Stimulated activated CD8-positive, alpha-beta memory T cell treated with anti-CD3 and anti-CD28 coated beads, Interleukin-15, amount 100 ng/mL, for 48 hours (primary cell): Measurements from ENCODE around the gene KHDC1.
"Not testable (repeated sequence)": the region's sequence is repeated elsewhere in the genome, so short reads cannot be mapped to it uniquely, and the experiment has no call there.

Source experiments
- DNase-seq, 2 donors: peaks; one replicate each; pipeline ENCODE4 v3.0.0-alpha.2; 2020; ENCODE audit warnings: low read depth in 2 of 2

Gene KHDC1

DNA sequence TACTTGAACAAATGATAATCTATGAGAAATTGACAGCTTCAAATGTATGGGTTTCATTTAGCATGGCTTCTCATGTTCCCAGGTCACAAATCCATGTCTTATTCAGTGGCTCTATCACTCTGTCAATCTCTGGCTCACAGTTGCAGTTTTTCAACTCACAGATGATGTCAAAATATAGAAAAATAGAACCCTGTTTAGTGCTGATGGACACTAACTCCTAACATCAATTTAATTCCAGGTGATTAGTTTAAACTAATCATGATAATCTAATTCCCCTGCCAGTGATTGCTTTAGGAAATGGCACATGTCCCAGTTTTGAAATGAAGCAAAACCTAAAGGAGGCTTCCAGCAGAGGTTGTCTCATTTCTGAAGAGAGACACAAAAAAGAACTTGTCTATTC lies 13.0 kb downstream of the KHDC1 start:
- DNase-seq, result no peak

DNA sequence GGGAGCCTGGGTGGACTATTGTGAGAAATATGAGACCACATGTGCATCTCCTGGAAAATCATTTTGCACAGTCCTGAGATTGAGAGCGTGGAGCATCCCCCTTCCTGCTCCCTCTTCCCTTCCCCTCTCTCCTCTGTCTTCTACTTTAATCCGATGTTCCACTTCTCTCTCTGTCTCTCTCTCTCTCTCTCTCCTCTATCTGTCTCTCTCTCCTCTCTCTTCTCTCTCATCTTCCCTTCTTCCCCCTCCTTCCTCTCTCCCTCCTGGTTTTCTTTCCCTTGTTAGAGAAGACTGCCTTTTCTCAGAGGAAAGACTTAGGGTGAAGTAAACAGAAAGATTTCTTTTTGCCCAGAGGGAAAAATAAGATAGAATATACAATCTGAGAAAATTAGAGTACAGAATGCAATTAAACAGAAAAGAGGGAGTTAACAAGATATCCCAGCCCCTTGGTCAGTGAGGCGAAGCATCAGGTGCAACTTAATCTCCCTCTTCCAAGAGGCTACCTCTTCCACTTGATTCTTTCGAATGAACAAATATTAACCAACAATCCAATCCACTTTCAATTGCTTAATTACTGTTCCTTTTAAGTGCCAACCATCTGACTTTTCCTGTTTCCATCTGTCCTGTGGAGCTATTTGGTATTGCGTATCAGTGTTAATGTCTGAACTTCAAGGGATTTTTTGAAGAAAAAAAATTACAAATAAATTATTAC lies 14.6 kb downstream of the KHDC1 start:
- no peak for DNase-seq

DNA sequence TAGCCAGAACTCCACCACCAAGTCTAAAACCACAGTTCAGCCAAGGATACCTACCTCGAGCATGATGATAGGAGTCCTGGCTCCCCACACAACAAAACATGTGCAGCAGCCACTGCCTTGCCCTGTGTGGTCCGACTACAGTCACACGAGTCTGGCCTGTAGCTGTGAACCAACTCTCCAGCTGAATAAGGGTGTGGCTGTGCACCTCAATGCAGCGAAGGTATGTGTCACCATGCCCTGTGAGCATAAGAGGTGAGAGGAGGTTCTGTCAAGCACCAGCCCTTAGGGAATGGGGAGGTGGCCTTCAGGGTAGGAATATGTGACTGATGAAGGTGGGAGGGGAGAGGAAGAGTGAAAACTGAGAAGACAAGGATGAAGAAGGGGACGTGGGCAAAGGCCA lies 21.0 kb downstream of the KHDC1 start:
- DNase-seq, result no peak

DNA sequence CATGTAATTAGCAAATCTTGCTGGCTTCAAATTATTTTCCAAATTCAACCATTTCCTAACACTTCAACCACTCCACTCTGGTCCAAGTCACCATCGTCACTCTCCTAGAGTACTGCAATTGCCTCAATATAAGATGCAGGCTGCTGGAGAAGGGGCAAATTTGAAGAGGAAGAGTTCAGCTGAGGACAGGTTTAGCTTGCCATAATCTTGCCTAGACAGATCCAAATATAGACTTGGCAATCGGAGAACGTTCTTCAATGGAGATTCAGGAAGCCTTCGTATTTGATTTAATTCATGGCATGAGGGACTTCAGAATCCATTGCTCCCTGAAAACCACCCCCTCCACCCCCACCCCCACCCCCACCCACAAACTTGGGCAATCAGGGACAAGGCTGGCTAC lies 22.3 kb downstream of the KHDC1 start:
- DNase-seq, result no peak

DNA sequence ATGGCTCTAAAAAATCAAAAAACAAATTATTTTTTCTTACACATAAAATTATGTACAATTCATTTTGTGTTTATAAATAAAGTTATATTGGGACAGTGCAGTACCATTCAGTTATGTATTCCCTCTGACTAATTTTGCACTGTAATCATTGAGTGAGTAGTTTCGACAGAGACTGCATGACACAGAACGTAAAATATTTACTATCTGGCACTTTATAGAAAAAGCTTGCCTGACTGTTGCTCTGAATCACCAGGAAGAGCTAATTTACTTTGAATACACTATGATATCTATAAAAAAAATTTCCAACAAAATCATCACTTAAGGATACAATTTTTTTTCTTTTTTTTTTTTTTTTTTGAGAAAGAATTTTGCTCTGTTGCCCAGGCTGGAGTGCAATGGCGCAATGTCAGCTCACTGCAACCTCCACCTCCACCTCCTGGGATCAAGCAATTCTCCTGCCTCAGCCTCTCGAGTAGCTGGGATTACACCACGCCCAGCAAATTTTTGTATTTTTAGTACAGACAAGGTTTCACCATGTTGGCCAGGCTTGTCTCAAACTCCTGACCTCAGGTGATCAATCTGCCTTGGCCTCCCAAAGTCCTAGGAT lies 26.7 kb downstream of the KHDC1 start:
- no peak for DNase-seq

DNA sequence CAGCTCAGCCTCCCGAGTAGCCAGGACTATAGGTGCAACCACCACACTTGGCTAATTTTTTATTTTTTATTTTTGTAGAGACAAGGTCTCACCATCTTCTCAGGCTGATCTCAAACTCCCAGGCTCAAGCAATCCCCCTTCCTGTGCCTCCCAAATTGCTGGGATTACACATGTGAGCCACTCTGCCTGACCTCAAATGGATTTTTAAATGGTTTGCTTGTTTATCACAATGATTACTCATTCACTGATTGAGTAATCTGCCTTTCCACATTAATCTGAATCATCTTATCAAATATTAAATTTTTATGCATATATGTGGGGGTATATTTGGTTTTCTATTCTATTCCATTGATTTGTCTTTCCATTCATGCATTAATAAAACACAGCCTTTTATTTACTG lies 28.3 kb downstream of the KHDC1 start:
- DNase-seq, result no peak

DNA sequence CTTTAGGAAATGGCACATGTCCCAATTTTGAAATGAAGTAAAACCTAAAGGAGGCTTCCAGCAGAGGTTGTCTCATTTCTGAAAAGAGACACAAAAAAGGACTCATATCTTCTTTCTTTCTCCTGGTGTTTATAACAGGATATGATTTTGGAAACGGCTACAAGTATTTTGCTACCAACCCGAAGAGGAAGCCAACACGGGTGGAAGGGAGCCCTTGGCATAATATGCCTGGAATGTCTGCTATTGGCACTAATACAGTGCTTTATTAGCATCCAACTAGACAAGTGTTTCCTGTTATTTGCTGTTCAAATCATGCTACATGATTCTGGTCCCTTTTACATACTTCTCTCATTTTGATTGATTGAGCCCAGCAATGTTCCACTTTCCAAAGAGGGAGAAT lies 29.0 kb downstream of the KHDC1 start:
- not testable (repeated sequence) for DNase-seq

DNA sequence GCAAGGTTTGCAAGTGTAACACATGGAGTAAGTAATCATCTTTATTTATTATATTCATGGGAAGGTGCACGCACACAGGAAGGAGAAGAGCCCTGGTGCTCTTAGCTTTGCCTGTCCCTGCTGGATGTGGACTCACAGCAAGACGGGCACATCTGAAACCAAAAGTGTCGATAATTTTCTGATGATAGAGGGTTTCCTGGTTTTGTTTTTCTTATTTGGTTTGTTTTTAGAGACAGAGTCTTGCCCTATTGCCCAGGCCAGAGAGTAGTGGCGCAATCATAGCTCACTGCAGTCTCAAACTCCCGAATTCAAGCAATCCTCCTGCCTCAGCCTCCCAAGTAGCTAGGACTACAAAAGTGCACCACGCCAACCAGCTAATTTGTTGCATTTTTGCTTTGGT lies 29.9 kb downstream of the KHDC1 start:
- DNase-seq, result no peak

DNA sequence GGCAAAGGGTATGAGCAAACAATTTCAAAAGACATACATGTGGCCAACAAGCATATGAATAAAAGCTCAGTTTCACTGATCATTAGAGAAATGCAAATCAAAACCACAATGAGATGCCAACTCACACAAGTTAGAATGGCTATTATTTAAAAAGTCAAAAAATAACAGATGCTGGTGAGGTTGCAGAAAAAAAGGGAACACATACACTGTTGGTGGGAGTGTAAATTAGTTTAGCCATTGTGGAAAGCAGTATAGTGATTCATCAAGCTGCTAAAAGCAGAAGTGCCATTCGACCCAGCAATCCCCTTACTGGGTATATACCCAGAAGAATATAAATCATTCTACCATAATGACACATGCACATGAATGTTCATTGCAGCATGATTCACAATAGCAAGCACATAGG lies 31.0 kb downstream of the KHDC1 start:
- no peak for DNase-seq

DNA sequence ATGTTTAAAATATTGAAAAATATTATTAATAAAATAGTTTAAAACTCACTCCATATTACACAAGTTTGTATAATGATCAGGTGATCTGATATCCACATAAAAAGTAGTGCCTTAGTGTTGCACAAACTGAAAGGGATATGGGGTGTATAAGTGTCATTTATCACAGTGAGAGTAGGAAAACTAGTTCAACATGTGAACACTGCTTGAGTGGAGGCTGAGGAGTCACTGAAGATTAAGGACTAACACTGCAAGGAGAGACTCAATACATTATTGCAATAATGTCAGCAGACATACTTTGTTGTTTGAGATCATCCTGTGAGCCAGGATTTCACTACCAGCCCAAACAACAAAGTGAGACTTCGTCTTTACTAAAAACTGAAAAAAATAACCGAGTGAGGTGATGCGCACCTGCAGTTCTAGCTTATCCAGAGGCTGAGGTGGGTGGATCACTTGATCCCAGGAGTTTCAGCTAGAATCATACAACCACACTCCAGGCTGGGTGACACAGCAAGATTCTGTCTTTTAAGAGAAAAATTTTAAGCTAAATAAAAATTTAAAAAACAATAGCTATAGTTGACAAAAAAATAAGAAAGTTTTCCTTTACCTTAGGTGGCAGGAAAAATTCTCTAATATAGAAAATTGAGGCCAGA lies 35.3 kb downstream of the KHDC1 start:
- DNase-seq, result no peak

DNA sequence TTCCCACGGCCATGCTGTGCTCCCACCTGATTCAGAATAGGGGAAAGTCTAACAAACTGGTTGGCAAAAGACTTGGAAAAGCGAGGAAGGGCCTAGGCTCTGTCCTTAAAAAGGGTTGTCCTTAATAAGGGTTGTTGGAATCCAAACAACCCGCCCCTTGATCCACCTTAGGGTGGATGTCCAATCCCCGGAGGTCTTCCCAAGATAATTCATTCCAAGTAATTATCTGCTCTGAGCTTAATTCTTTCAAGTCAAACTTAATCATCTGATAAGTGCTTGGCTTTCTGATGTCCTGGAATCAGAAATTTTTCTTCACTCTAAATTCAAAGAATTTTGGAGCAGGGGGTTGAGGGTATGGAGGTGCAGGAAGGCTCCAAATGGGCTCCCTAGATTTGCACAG lies 37.6 kb downstream of the KHDC1 start, which contains the start of gene KHDC1L:
Gene KHDC1L (minus strand): TSS at position 101 of the 400 bp plus-strand sequence. CDS start 88 bp downstream, at position 13.
- no peak for DNase-seq

DNA sequence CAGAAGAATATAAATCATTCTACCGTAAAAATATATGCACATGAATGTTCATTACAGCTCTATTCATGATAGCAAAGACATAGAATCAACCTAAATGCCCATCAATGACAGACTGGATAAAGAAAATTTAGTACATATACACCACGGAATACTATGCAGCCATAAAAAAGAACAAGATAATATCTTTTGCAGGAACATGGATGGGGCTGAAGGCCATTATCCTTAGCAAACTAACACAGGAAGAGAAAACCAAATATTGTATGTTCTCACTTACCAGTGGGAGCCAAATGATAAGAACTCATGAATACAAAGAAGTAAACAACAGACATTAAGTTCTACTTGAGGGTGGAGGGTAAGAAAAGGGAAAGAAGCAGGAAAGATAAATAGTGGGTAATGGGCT lies 46.1 kb downstream of the KHDC1 start:
- DNase-seq, result no peak

DNA sequence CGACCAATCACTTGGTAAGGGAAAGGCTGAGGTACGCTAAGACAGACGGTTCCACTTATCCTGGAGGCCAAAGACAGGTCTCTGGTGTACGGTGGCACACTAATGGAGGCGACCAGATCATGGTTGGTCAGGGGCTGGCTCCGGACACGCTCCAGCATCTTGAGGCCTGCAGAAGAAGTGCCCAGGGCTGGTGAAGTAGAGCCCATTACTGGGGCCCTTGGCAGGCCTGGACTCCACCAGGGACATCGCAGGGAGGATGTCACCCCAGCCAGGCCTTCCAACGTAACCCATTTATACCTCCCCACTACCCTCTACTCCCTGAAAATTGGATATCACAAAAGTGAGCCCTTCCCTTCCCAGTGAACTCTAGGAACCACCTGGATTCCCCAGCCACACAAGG lies 53.9 kb downstream of the KHDC1 start:
- no peak for DNase-seq

DNA sequence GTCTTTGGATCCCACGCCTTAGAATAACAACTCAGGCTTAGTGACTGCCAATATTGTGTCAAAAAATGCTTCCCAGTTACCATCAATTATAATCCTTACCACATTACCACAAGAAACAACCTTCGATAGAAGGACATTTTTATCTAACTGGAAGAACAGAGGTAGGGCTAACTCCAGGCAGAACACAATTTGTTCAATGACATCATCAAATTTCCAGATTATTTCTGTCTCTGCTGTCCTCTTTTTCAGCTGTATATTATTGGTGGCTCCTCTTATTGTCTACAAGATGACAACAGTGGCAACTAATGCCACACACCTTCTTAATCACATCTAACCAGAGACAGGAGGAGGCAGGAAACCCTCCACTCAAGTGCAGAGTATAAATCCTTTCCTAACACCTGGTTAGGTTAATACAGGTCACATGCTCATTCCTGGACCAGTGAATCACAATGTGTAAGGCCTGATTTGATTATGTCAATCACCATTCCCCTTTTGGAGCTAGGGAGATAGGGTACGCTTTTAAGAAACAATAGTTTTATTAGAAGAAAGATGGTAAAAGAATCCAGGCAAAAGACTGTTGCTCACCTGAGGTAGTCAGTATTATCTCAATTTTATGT lies 55.7 kb downstream of the KHDC1 start:
- no peak for DNase-seq

DNA sequence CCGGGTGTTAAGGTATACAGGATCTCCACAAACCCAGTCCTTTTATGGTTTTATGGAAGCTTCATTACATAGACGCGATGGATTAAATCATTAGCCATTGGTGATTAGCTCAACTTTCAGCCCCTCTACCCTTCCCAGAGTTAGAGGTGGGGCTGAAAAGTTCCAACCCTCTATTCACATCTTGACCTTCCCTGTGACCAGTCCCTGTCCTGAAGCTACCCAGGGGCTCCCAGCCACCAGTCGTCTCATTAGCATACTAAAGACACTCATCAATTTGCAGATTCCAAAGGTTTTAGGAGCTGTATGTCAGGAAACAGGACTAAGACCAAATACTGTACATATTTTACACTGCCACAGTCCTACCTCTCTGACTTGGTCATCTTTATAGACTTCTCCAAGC lies 58.7 kb downstream of the KHDC1 start:
- DNase-seq, result no peak

DNA sequence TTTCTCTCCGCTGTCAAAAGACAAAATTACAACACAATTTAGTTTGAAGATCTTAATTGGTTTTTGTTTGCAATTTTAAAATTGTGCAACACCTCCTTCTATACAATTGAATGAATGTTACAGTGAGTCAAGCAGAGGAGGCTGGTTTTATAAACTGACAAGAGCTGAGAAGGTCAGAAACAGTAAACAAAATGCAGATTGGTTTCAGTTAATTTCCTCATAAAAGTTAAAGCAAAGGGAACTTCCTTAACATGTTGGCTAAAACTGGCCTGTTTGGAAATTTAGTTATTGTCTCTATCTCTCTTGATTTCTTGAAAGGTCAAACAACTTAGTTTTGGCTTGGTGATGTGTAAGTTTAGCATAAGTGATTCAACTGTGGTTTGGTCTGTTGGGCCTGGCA lies 59.9 kb downstream of the KHDC1 start:
- DNase-seq, result no peak

DNA sequence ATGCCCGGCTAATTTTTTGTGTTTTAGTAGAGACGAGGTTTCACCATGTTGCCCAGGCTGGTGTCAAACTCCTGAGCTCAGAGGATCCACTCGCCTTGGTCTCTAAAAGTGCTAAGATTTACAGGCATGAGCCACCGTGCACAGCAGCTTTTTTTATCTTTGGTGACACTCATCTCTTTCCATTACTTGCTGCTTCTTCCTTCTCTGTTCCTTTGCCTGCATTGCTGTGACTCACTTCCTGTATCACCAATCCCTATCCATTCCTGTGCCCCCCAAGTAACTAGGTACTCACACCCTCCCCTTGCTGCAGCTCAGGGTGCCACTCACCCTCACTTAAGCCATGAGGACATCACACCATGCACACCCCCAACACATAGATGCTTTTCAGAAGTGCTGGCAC lies 62.3 kb downstream of the KHDC1 start:
- no peak for DNase-seq

DNA sequence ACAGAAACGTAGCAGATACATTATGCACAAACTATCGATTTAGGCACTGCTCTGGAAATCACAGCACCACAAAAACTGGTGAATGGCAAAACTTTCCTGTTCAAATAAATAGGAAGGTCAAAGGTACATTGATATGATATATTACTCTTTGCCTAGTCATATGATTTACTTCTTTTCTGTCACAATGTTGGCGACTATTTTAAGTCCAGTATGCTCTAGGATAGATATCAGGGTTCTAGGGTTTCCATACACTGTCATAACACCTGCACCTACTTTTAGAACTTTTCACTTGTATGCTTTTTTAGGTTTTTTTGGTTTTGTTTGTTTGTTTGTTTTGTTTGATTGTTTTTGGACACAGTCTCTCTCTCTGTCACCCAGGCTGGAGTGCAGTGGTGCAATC lies 62.7 kb downstream of the KHDC1 start:
- DNase-seq, result no peak

DNA sequence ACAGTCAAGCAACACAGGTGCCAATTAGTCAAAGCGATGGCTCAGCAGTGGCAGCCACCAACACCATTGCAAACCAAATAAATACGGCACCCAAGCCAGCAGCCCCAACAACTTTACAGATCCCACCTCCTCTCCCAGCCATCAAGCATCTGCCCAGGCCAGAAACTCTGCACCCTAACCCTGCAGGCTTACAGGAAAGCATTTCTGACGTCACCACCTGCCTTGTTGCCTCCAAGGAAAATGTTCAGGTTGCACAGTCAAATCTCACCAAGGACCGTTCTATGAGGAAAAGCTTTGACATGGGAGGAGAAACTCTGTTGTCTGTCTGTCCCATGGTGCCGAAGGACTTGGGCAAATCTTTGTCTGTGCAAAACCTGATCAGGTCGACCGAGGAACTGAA lies 68.3 kb downstream of the KHDC1 start:
- DNase-seq, result no peak

DNA sequence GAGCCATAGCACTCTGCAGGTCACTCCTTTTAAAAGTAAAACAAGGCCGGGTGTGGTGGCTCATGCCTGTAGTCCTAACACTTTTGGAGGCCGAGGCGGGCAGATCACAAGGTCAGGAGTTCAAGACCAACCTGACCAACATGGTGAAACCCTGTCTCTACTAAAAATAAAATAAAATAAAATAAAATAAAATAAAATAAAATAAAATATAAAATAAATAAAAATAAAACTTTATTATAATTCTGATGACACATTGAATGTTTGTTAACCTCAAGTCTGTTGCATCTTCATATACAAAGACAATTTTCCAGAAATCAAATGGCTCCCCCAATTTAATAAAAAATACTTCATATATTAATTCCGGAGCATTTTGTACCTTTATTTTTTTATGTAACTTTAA lies 69.7 kb downstream of the KHDC1 start:
- not testable (repeated sequence) for DNase-seq
